NCI-H2171 (cell line): Measurements from ENCODE around the gene CS.
"Not testable (repeated sequence)": the region's sequence is repeated elsewhere in the genome, so short reads cannot be mapped to it uniquely, and the experiment has no call there.

ENCODE experiments used
- DNase-seq: peaks from one replicate; lab custom pipeline; 2025; lab: John Stamatoyannopoulos, UW

The CS gene

GRCh38 chr12:56321027-56321426 is 20.9 kb upstream of the CS start:
- no peak for DNase-seq

DNA sequence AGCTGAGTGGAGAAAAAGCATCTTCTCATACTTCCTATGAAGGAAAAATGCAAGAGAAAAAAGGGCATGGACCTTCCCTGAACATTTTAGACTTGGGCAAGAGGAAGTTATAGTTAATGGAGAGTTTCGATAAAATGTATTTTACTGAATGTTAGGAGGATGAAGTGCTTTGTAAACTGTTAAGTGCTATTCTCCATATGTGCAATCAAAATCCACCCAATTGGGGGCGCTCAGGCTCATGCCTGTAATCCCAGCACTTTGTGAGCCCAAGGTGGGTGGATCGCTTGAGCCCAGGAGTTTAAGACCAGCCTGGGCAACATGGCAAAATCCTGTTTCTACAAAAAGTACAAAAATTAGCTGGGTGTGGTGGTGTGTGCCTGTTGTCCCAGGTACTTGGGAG is 17.5 kb upstream of the CS start:
- DNase-seq = no peak

DNA sequence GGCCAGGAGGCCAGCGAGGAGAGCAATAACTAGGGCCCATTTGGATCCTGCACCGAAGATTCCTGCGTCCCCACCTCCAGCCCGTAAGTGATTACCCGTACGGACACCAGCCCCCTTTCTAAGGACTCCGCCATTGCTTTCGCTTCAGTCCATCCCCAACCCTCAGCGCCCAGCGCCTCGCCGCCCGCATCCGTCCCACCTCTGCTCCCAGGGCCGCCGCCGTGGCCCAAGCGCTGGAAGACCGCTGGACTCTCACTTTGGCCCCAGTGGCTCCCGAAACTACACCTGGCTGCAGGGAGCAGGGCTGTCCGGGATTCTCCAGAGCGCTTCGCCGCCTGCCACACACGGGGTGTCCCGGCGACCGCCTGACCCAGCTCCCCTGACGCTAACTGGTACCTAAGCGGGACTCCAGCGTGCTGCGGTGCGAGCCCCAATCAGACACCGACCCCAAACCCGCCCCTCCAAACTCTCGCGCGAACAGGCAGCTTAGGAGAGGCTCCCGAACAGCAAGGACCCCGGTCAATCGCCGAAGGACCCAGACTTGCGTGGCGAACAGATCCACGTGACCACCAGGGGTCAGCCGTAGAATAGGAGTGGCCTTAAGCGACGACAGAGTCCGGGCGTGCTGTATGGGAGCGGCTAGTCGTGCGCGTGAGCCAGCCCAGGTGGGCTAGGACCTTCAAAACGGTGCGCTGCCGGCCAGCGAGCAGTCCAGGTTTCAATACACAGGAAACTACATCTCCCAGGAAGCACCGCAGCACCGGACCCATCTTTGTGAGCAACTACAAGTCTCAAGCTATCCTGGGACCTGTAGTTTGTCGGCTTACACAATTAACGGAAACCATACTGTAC is 15.7 kb upstream of the CS start, which contains the start of gene CNPY2:
Gene CNPY2 (minus strand): TSS at position 367 of the 852 bp plus-strand sequence. CDS start 771 bp downstream, outside the sequence.
- DNase-seq = peak; percentile 91

GRCh38 chr12:56315249-56315621 is 15.1 kb upstream of the CS start:
- no peak for DNase-seq

DNA sequence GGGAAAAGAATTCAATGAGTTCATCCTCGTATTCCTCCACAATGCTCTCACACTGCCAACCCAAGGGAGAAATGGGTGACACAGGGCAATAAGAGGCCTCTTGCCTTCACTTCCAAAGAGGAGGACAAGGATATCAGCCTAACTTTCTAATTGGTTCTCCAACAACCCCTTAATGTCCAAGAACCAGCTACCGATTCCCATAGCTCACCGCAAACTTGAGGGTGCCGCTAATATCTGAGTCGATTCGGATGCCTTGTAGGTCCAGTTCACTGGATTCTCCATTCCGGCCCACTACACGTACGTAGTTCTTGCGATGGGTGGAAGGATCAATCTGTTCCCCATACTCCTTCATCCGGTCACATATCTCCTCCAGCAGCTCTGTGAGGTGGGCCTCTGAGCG is 10.9 kb upstream of the CS start:
- DNase-seq = no peak

- no peak for DNase-seq
These were observed 8.6 kb upstream of the CS start for GRCh38 chr12:56308714-56309113.

DNA sequence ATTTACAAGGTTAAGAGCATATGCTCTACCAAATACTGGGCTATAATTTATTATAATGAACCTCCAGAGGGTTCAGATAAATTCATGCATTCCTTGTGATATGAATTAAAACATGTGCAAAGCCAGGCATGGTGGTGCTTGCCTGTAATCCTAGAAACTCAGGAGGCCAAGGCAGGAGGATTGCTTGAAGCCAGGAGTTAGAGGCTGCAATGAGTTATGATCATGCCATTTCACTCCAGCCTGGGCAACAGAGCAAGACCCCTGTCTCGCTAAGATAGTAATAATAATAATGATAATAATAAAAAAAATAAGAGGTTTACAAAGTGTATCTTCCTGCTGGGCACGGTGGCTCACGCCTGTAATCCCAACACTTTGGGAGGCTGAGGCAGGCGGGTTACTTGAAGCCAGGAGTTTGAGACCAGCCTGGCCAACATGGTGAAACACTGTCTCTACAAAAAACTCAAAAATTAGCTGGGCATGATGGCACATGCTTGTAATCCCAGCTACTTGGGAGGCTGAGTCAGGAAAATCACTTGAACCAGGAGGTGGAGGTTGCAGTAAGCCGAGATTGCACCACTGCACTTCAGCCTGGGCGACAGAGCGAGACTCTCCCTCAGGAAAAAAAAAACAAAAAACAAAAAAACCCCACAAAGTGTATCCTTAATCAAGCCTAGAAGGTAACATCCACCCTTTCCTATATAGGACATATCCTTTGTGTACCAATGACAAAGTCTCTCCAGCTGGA is 7.3 kb upstream of the CS start:
- no peak for DNase-seq

GRCh38 chr12:56304872-56305590 is 4.9 kb upstream of the CS start:
- no peak for DNase-seq

DNA sequence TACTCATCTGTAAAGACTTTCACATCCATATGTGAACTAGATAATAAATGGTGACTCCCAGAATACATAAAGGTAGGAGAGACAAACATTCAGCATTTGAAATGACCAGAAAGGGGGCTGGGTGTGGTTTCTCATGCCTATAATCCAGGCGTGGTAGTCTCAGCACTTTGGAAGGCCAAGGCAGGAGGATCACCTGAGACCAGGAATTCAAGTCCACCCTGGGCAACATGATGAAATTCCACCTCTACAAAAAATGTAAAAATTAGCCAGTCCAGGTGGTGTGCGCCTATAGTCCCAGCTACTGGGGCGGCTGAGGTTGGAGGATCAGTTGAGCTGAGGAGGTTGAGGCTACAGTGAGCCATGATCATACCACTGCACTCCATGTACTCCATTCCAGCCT is 4.1 kb upstream of the CS start:
- DNase-seq = no peak

DNA sequence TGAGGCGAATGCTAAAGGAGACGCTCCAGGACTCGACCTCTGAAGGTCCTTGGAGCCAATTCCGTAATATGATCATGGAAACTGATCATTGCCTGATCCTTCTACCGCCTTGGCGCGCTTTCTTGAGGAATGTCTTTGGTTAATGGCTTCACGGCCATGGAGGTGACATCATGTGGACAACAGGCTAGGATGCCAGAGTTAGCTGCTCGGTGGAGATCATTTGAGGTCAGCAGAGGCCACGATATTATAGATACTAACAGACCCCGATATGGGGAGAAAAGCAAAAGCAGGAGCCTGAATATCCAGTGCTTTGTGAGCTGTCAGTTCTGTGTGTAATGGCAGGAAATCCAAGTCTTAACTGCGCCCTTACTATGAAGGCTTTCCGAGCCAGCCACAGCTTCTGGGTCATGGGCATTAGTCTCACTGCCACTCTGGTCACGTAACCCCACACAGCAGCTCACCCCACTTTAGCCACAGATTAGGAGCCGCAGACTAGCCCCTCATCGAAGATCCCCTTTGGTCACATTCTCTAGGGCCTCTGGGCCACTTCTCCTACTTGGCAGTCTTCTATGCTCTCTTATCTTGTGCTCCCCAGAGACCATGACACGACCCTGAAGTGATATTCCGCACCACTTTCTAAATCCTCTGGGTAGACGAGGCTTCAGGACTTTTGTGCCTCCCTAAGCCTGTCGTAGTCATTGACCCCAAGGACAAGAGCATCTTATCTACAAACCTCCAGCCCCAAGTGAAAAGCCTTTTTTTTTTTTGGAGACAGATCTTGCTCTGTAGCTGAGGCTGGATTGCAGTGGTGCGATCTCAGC is 724 bp upstream of the CS start:
- DNase-seq = peak; percentile 73

GRCh38 chr12:56299308-56299852 is 750 bp downstream of the CS start:
- DNase-seq = no peak

DNA sequence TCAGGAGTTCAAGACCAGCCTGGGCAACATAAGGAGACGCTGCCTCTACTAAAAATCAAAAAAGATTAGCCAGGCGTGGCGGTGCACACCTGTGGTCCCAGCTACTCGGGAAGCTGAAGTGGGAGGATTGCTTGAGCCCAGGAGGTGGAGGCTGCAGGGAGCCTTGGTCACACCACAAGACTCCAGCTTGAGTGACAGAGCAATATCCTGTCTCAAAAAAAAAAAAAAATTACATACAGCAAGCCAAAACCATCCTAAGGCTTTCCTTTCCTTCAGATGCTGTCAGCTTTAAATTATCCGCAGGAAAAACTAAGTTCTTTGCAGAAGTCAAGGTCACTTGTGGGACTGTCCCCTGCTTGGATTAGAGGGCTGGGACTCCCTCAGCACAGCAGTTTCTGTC is 1.3 kb downstream of the CS start:
- DNase-seq = no peak

GRCh38 chr12:56297400-56297799 is 2.7 kb downstream of the CS start:
- no peak for DNase-seq

DNA sequence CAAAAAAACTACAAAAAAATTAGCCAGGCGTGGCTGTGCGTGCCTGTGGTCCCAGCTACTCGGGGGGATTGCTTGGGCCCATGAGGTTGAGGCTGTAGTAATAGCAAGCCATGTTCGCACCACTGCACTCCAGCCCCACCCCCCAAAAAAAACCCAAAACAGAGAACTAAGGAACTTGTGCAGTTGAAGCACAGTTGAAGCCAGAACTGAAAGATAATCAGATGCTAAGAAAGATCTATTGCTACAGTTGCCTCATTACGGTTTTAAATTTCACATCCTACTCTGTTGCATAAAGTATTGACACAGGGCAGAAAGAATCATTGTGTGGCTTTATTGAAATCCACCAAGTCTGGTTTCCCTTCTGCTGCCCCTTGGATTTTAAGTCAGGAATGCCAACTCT is 3.8 kb downstream of the CS start:
- DNase-seq = no peak

- DNase-seq = no peak
These were observed 6.3 kb downstream of the CS start for GRCh38 chr12:56293795-56294194.

DNA sequence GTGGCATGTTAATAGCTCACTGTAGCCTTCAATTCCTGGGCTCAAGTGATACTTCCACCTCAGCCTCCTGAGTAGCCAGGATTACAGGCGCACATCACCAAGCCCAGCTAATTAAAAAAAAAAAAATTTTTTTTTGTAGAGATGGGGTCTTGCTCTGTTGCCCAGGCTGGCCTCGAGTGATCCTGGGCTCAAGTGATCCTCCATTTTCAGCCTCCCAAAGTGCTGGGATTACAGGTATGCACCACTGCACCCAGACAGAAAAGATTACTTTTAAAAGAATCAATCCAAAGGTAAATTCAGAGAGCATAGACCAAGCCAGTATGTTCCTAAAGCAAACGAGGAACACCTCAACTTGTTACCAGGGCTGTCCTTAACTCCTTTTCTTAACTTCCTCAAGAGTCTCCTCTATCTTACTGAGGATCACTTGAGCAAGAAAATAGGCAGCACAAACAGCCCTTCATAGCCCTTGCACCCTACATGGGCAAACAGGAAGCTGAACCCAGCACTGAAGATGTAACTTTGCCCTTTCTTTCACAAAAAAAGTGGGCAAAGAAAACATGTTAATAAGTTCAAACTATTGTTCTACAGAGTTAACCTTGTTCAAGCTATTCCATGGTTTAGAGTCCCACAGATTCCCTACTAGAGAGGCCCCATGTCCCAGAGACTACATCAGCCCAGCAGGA is 11.3 kb downstream of the CS start:
- no peak for DNase-seq

GRCh38 chr12:56286044-56286830 is 13.9 kb downstream of the CS start:
- DNase-seq = no peak

- not testable (repeated sequence) for DNase-seq
These were observed 15.9 kb downstream of the CS start for GRCh38 chr12:56284263-56284662.

- DNase-seq = no peak
These were observed 17.6 kb downstream of the CS start for GRCh38 chr12:56282579-56282978.

- DNase-seq = no peak
These were observed 18.1 kb downstream of the CS start for GRCh38 chr12:56282030-56282429.
